WI38 (cell line): Measurements from ENCODE around the gene DYNC2H1.
A peak's percentile ranks its signal among the peaks of the same experiment; 100 is the strongest.

Experiments
- H3K4me3 ChIP-seq: 2 replicates; pipeline ENCODE4 v1.5.1; 2011; ENCODE audit warnings: low read depth, mild to moderate bottlenecking, control low read depth, low read length
- CTCF ChIP-seq: IDR thresholded peaks from 2 replicates; pipeline ENCODE4 v1.5.1; 2012; ENCODE audit warnings: low read depth, mild to moderate bottlenecking, control low read depth, low read length

Gene DYNC2H1

GRCh38 chr11:103315248-103315647, 206.0 kb downstream of the DYNC2H1 start:
- no peak overlapping the region for H3K4me3 ChIP-seq
- TF ChIP-seq CTCF: no peak

- TF ChIP-seq CTCF: no peak
- no peak overlapping the region for H3K4me3 ChIP-seq
Measured at GRCh38 chr11:103317118-103317517, 207.9 kb downstream of the DYNC2H1 start.

- TF ChIP-seq CTCF: no peak
- H3K4me3 ChIP-seq: no peak overlapping the region
Measured at GRCh38 chr11:103322821-103323220, 213.6 kb downstream of the DYNC2H1 start.

- TF ChIP-seq CTCF: no peak
- no peak overlapping the region for H3K4me3 ChIP-seq
Measured at GRCh38 chr11:103325686-103326069, 216.5 kb downstream of the DYNC2H1 start.

GRCh38 chr11:103326070-103326794, 217.0 kb downstream of the DYNC2H1 start:
- peak; percentile 68 for TF ChIP-seq CTCF
- H3K4me3 ChIP-seq: no peak overlapping the region

- no peak overlapping the region for H3K4me3 ChIP-seq
- TF ChIP-seq CTCF: no peak
Measured at GRCh38 chr11:103327721-103328120, 218.5 kb downstream of the DYNC2H1 start.

GRCh38 chr11:103332409-103332808, 223.2 kb downstream of the DYNC2H1 start:
- H3K4me3 ChIP-seq: no peak overlapping the region
- no peak for TF ChIP-seq CTCF
